ENCODE data around the gene DIPK1A.

DNA sequence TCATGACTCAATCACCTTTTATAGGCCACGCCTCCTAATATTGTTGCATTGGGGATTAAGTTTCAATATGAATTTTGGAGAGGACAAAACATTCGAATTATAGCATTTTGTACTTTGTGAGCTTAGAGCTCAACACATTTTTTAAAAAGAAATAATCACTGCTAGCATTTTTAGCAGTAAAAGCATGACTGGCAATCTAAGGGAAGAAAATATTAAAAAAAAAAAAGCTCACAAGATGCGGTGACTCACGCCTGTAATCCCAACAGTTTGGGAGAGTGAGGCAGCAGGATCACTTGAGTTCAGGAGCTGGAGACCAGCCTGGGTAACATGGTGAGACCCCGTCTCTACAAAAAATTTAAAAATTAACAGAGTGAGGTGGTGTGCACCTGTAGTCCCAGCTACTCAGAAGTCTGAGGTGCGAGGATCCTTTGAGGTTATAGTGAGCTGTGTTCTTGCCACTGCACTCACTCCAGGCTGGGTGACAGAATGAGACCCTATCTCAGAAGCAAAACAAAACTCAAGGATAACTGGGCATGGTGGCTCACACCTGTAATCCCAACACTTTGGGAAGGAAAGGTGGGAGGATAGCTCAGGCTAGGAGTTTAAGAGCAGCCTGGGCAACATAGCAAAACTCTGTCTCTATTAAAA, 28.8 kb upstream of the DIPK1A start:
- TF ChIP-seq CTCF (IDR thresholded peaks at IDR 0.05) (no peak), POLR2A (IDR thresholded peaks at IDR 0.05) (no peak)
